ENCODE data around the gene PPP6R2. TPM values are rescaled to one million over a fixed set of nuclear protein-coding genes. Genes with fewer than 3 reads are reported as not detected.
A peak's percentile ranks its signal among the peaks of the same experiment; 100 is the strongest.

Gene PPP6R2
- polyA plus RNA-seq, 3 donors = 9.1 to 74.5 (median 10.3) TPM

- H3K79me2 ChIP-seq (ENCODE audit: insufficient read depth, low read length) = no peaks in the 10 kb centered on the region
- no peak for DNase-seq
- H3K9ac ChIP-seq (ENCODE audit: insufficient read depth, low read length, poor library complexity, severe bottlenecking) = no peak overlapping the region
- H4K20me1 ChIP-seq (ENCODE audit: insufficient read depth, low read length) = peaks cover 44% of the 10 kb centered on the region
- Mint-ChIP-seq H3K36me3 (peaks cover 57 to 78% of the 10 kb centered on the region in 2 donors), H3K4me3 (no peak overlapping the region), H3K27me3 (ENCODE audit: low read depth in 3 of 3) (peaks cover 0 to 3% (median 0%) of the 10 kb centered on the region in 3 donors), H3K9me3 (no peaks in the 10 kb centered on the region), H3K27ac (no peak overlapping the region), H3K4me1 (peaks cover 7% of the 10 kb centered on the region)
- intact Hi-C loops (cut with micrococcal nuclease) = no loop called here
- H3K36me3 ChIP-seq (replicated peaks in 1 of 2; ENCODE audit: control insufficient read depth in 1 of 2, insufficient read depth in 2 of 2, low read length in 2 of 2) = peaks cover 72 to 91% of the 10 kb centered on the region in 2 donors
- no peaks in the 10 kb centered on the region for H3K9me3 ChIP-seq (replicated peaks in 1 of 2; ENCODE audit: control insufficient read depth in 1 of 2, insufficient read depth in 1 of 2, low read length in 2 of 2)
- no peaks in the 10 kb centered on the region for H3K27me3 ChIP-seq (ENCODE audit: control insufficient read depth in 2 of 2, insufficient read depth in 2 of 2, low read length in 2 of 2)
- H3K27ac ChIP-seq (ENCODE audit: low read depth in 1 of 2, low read length in 2 of 2) = no peak overlapping the region
- no peak overlapping the region for H3K4me3 ChIP-seq (replicated peaks in 1 of 3; ENCODE audit: low read depth in 2 of 3, low read length in 3 of 3)
- H3K4me1 ChIP-seq (ENCODE audit: control insufficient read depth in 1 of 2, insufficient read depth in 2 of 2, low read length in 2 of 2) = no peaks in the 10 kb centered on the region
- TF ChIP-seq, protein P1, sequence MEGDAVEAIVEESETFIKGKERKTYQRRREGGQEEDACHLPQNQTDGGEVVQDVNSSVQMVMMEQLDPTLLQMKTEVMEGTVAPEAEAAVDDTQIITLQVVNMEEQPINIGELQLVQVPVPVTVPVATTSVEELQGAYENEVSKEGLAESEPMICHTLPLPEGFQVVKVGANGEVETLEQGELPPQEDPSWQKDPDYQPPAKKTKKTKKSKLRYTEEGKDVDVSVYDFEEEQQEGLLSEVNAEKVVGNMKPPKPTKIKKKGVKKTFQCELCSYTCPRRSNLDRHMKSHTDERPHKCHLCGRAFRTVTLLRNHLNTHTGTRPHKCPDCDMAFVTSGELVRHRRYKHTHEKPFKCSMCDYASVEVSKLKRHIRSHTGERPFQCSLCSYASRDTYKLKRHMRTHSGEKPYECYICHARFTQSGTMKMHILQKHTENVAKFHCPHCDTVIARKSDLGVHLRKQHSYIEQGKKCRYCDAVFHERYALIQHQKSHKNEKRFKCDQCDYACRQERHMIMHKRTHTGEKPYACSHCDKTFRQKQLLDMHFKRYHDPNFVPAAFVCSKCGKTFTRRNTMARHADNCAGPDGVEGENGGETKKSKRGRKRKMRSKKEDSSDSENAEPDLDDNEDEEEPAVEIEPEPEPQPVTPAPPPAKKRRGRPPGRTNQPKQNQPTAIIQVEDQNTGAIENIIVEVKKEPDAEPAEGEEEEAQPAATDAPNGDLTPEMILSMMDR (IDR thresholded peaks at IDR 0.05) = no peak
- H3K4me2 ChIP-seq (replicated peaks; ENCODE audit: extremely low read depth, low read length, poor library complexity, severe bottlenecking) = no peak overlapping the region
- no peak overlapping the region for H2AFZ ChIP-seq (ENCODE audit: insufficient read depth, low read depth, low read length, poor library complexity, severe bottlenecking)
- 95% methylated on average over 17 of the region's 27 CpGs for WGBS (ENCODE audit: insufficient coverage)
Observed at GRCh38 chr22:50447576-50448551, 104.7 kb downstream of the PPP6R2 start.

GRCh38 chr22:50452649-50453048 is 109.5 kb downstream of the PPP6R2 start:
- intact Hi-C loops (cut with micrococcal nuclease) = no loop called here

More at GRCh38 chr22:50452649-50453048, 109.5 kb downstream of the PPP6R2 start:
- H3K4me1 ChIP-seq (ENCODE audit: control insufficient read depth in 1 of 2, insufficient read depth in 2 of 2, low read length in 2 of 2) = no peaks in the 10 kb centered on the region
- H3K27me3 ChIP-seq (ENCODE audit: control insufficient read depth in 2 of 2, insufficient read depth in 2 of 2, low read length in 2 of 2) = no peaks in the 10 kb centered on the region
- H3K27ac ChIP-seq (ENCODE audit: low read depth in 1 of 2, low read length in 2 of 2) = peak overlapping the region in 1 of 2 donors; percentile 46
- peak overlapping the region in 5 of 7 donors; percentile 27 to 79 (median 74) for H3K27ac Mint-ChIP-seq
- no peak overlapping the region for H2AFZ ChIP-seq (ENCODE audit: insufficient read depth, low read depth, low read length, poor library complexity, severe bottlenecking)
- peaks cover 72 to 91% of the 10 kb centered on the region in 2 donors for H3K36me3 ChIP-seq (replicated peaks in 1 of 2; ENCODE audit: control insufficient read depth in 1 of 2, insufficient read depth in 2 of 2, low read length in 2 of 2)
- H3K27me3 Mint-ChIP-seq (ENCODE audit: low read depth in 3 of 3) = peaks cover 0 to 3% (median 1%) of the 10 kb centered on the region in 3 donors
- H3K4me3 Mint-ChIP-seq = no peak overlapping the region
- no peak overlapping the region for H3K4me3 ChIP-seq (replicated peaks in 1 of 3; ENCODE audit: low read depth in 2 of 3, low read length in 3 of 3)
- DNase-seq = no peak
- H3K79me2 ChIP-seq (ENCODE audit: insufficient read depth, low read length) = no peaks in the 10 kb centered on the region
- peaks cover 70 to 83% of the 10 kb centered on the region in 2 donors for H3K36me3 Mint-ChIP-seq
- TF ChIP-seq, protein P1 (IDR thresholded peaks at IDR 0.05) = no peak
- H3K9me3 ChIP-seq (replicated peaks in 1 of 2; ENCODE audit: control insufficient read depth in 1 of 2, insufficient read depth in 1 of 2, low read length in 2 of 2) = no peaks in the 10 kb centered on the region
- no peaks in the 10 kb centered on the region for H3K9me3 Mint-ChIP-seq
- no CpG with 5 or more reads among the region's 5 CpGs for WGBS (ENCODE audit: insufficient coverage)
- peaks cover 10% of the 10 kb centered on the region for H4K20me1 ChIP-seq (ENCODE audit: insufficient read depth, low read length)
- H3K4me2 ChIP-seq (replicated peaks; ENCODE audit: extremely low read depth, low read length, poor library complexity, severe bottlenecking) = no peak overlapping the region
- H3K4me1 Mint-ChIP-seq = peaks cover 13% of the 10 kb centered on the region
- no peak overlapping the region for H3K9ac ChIP-seq (ENCODE audit: insufficient read depth, low read length, poor library complexity, severe bottlenecking)
